NCI-H128 (cell line): ENCODE measurements around the gene GSK3B.
"Not testable (repeated sequence)": the region's sequence is repeated elsewhere in the genome, so short reads cannot be mapped to it uniquely, and the experiment has no call there.

ENCODE experiments used
- DNase-seq: peaks from one replicate; lab custom pipeline; 2025; ENCODE audit not compliant: unreplicated experiment; lab: John Stamatoyannopoulos, UW

GSK3B gene

DNA sequence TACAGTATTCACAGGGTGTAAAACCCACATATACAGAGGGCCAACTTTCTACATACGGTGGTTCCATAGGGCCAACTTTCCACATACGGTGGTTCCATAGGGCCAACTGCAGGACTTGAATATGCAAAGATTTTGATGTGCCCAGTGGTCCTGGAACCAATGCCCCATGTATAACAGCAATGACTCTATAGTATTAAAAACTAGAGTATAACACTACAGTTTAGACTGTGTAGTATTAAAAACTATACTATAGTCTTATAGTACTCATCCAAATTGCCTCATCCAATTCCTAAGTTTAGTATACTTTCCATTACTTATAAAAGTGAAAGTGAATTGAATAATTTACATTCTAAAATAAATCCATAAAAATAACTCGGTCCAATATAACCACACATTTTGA is 75.9 kb downstream of the GSK3B start:
- no peak for DNase-seq

- no peak for DNase-seq
These were observed 76.6 kb downstream of the GSK3B start for GRCh38 chr3:120017692-120018091.

- no peak for DNase-seq
These were observed 80.8 kb downstream of the GSK3B start for GRCh38 chr3:120013481-120013880.

- not testable (repeated sequence) for DNase-seq
These were observed 88.5 kb downstream of the GSK3B start for GRCh38 chr3:120005741-120006140.

- DNase-seq: not testable (repeated sequence)
These were observed 90.2 kb downstream of the GSK3B start for GRCh38 chr3:120004008-120004498.

DNA sequence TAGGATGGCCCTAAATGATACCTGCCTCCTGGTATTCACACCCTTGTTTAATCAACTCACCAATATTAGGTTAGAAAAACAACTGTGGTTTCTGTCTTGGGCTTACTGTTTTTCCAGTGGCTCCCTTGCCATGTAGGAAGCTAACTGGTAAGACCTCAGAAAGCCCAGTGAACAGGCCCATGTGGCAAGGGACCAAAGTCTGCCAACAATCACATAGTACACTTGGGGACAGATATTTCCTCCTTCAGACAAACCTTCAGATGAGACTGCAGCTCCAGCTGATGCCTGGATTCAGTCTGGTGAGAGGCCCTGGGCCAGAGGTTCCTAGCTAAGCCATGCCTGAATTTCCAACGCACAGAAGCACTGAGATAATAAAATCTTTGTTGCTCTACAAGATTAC is 96.1 kb downstream of the GSK3B start:
- DNase-seq: no peak

DNA sequence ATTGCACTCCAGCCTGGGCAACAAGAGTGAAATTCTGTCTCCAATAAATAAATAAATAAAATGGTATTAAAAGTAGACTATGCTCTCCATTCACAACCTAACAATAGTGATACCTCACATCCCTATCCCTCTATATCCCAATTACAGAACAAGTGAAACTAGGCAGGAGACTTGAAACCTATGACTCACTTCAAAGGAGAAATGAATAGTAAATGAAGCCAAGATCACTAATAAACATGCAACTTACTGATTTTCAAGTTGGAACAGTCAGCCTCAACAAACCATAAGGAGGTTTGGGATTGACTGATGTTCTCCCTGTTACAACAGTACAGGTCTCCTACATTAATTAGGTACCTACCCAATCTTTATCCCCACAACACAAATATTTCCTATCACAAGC is 103.4 kb downstream of the GSK3B start:
- DNase-seq: no peak

DNA sequence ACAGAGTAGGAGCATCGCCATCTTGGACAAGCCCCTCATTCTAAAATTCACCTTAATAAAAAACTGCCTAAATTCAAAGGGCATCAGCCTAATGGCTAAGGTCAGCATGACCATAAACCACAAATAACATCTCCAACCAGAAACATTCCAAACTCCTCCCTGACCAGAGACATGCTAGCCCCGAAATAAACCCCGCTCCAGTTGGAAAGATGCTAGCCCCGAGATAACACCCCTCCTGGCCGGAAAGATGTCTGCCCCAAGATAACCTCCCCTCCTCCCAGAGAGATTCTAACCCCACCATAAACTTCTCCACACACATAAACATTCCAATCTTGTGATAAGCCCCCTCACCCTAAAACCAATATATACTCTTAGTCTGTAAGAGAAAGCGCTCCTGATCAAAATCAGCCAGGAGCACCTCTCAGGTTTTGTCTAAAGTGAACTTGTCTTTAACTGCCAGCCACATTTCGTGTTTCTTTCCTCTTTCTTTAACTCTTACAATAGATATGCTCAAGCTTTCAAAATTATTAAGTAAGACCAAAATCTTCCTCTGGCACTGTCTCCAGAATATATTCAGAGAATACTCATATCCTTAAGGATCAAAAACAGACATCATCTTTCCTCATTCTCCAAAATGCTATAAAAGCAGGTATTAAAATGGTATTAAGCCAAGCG is 104.1 kb downstream of the GSK3B start:
- DNase-seq: no peak

DNA sequence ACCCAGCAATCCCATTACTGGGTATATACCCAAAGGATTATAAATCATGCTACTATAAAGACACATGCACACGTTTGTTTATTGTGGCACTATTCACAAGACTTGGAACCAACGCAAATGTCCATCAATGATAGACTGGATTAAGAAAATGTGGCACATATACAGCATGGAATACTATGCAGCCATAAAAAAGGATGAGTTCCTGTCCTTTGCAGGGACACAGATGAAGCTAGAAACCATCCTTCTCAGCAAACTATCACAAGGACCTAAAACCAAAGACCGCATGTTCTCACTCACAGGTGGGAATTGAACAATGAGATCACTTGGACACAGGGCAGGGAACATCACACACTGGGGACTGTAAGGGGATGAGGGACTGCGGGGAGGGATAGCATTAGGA is 107.4 kb downstream of the GSK3B start:
- not testable (repeated sequence) for DNase-seq

- no peak for DNase-seq
These were observed 112.9 kb downstream of the GSK3B start for GRCh38 chr3:119981386-119981785.

DNA sequence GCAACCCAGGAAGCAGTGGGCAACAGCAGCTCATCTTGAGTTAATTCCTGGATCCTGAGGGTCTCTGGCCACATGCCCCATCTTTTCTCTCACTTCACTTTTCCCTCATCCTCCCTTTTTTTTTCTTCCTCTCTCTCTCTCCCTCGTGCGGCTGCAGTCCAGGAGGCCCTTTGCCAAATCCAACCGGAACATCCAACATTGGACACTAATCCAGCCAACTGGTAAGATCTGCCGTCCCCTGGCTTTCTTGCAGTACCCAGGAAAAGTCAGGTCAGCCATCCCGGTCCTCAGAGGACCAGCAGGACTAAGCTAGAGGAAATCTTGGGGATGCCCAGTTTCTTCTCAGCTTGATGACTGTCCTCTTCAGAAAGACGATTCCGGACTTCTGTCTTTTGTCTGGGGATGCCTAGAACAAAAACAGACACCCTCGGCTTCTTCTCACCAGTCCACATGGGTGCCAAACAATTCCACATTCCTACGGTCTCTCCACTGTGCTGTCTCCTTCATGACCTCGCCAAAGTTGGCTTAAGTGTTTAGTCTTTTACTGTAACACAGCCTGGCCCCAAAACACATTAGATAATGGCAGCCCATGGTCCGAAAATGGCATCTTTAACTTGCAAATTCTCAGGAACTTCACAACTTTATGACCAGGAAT is 115.6 kb downstream of the GSK3B start:
- no peak for DNase-seq

DNA sequence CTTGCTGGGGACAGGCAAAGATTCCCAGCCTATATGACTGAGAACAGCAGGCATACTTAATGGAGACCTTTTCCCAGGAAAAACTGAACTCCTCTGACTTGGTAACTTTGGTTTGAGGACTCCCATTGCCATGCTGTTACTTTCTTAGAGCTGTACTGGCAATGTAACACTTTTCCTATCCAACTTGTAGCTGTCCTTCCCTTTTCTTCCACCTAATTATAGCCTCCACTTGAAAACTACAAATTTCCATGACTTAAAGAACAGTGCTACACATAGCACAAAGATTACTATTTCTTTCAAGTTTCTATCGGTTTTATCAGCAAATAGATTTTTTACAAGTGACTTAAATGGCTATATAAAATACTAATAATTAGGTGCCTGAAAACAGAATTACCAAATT is 116.9 kb downstream of the GSK3B start:
- no peak for DNase-seq

DNA sequence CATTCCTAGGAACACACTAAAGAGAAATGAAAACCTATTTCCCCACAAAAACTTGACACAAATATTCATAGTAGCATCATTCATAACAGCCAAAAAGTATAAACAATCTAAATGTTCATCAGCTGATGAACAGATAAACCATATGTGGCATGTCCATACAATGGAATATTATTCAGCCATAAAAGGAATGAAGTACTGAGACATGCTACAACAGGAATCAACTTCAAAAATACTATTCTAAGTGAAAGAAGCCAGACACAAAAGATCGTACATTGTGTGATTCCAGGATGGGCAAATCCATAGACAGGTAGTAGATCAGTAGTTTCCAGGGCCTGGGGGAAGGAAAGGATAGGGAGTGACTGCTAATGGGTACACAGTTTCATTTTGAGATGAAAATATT is 118.0 kb downstream of the GSK3B start:
- no peak for DNase-seq

DNA sequence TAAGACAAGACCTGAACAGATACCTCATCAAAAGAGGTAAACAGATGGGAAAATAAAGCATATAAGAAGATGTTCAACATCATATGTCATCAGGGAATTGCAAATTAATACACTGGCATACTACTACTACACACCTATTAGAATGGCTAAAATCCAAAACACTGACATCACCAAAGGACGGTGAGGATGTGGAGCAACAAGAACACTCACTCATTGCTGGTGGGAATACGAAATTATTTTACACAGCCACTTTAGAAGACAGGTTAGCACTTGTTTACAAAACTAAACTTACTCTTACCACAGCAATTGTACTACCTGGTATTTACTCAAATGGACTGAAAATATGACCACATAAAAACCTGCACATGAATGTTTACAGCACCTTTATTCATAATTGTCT is 119.6 kb downstream of the GSK3B start:
- DNase-seq: no peak

DNA sequence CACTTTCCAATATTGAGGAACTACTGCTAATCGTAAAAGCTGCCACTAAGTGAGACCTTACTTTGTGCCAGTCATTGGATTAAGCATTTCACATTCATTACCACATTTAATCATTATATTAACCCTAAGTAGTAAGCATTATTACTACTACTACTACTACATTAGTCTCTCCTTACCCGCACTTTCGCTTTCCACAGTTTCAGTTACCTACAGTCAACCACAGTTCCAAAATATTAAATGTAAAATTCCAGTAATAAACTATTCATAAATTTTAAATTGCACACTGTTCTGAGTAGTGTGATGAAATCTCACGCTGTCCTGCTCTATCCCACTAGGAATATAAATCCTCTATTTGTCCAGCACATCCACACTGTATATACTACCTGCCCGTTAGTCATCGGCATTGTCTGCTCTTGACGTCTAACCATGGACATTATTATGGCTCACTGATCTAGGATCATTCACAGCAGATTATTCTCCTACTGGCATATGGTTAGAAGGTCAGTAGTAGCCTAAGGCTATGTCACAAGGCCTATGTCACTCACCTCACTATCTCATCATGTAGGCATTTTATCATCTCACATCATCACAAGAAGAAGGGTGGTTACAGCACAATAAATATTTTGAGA is 121.1 kb downstream of the GSK3B start:
- no peak for DNase-seq

DNA sequence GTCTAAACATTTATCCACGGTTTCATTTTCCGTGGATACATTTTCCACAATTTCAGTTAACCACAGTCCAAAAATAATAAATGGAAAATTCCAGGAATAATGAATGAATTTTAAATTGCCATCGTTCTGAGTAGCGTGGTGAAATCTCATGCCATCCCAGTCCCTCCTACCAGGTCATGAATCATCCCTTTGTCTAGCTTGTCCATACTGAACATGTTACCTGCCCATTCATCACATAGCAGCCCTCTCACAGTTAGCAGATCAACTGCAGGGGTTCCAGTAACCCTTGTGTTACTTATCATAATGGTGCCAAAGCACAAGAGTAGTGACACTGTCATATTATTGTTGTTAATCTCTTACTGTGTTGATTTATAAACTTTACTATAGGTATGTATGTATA is 124.5 kb downstream of the GSK3B start:
- no peak for DNase-seq

GRCh38 chr3:119967353-119968006 is 126.8 kb downstream of the GSK3B start:
- no peak for DNase-seq

GRCh38 chr3:119965692-119966091 is 128.6 kb downstream of the GSK3B start:
- no peak for DNase-seq

GRCh38 chr3:119964294-119964693 is 130.0 kb downstream of the GSK3B start:
- no peak for DNase-seq

DNA sequence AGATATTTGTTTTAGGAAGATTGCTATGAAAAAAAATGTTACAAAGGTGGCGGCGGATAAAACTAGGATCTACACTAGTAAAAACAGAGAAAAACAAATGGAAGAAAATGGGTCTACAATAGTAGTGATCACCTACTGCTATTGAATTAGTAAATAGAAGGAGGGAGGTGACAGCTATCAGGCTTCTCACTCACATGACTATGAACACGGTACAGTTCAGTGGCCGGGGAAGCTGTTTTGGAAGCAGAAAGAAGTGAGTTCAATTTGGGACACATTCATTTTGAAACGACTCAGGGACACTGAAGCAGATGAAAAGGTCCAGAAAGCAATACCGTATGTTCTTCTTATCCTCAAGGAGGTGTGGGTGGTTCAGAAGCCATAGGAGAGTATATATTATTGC is 138.3 kb downstream of the GSK3B start:
- DNase-seq: no peak

GRCh38 chr3:119950666-119951325 is 143.5 kb downstream of the GSK3B start:
- DNase-seq: no peak
